HEK293 (cell line): ENCODE data around the gene KIR2DL4.
"Not testable (repeated sequence)": the region's sequence is repeated elsewhere in the genome, so short reads cannot be mapped to it uniquely, and the experiment has no call there.

ENCODE experiments used
- IKZF3 ChIP-seq: fragments of 450-650 bp; IDR thresholded peaks from 2 replicates; pipeline ENCODE4 v1.5.0; 2018; ENCODE audit warnings: missing biosample characterization, mild to moderate bottlenecking, missing genetic modification characterization, moderate library complexity
- SP2 ChIP-seq: fragments of 450-650 bp; formaldehyde crosslinking; IDR thresholded peaks from 2 replicates; pipeline ENCODE4 v1.5.1; 2016; ENCODE audit warnings: missing biosample characterization, missing genetic modification characterization
- ZBTB1 ChIP-seq: fragments of 450-650 bp; formaldehyde crosslinking; IDR thresholded peaks from 2 replicates; pipeline ENCODE4 v1.5.1; 2016; ENCODE audit warnings: missing biosample characterization, missing genetic modification characterization
- ZBTB8A ChIP-seq: fragments of 450-650 bp; formaldehyde crosslinking; IDR thresholded peaks from 2 replicates; pipeline ENCODE4 v1.5.1; 2016; ENCODE audit warnings: missing biosample characterization, missing genetic modification characterization
- ZNF354C ChIP-seq: fragments of 450-650 bp; formaldehyde crosslinking; IDR thresholded peaks from 2 replicates; pipeline ENCODE4 v1.5.1; 2016; ENCODE audit warnings: missing biosample characterization, missing genetic modification characterization, low read depth, borderline replicate concordance
- ZNF76 ChIP-seq: fragments of 450-650 bp; formaldehyde crosslinking; IDR thresholded peaks from 2 replicates; pipeline ENCODE4; 2016; ENCODE audit warnings: low read depth, missing biosample characterization, missing genetic modification characterization, borderline replicate concordance
- TF ChIP-seq, protein P1 (sequence below): fragments of 450-650 bp; formaldehyde crosslinking; IDR thresholded peaks from 2 replicates; pipeline ENCODE4 v1.5.1; 2016; ENCODE audit warnings: missing biosample characterization, missing genetic modification characterization
- TF ChIP-seq, protein P2 (sequence below): fragments of 450-650 bp; formaldehyde crosslinking; IDR thresholded peaks from 2 replicates; pipeline ENCODE4 v1.5.1; 2016; ENCODE audit warnings: missing biosample characterization, missing genetic modification characterization
- TF ChIP-seq, protein P3 (sequence below): fragments of 450-650 bp; formaldehyde crosslinking; IDR thresholded peaks from 2 replicates; pipeline ENCODE4 v1.5.1; 2016; ENCODE audit warnings: missing biosample characterization, missing genetic modification characterization
- TF ChIP-seq, protein P4 (sequence below): fragments of 450-650 bp; formaldehyde crosslinking; IDR thresholded peaks from 2 replicates; pipeline ENCODE4 v1.5.1; 2017; ENCODE audit warnings: missing biosample characterization, missing genetic modification characterization
- TF ChIP-seq, protein P5 (sequence below): fragments of 450-650 bp; formaldehyde crosslinking; IDR thresholded peaks from 2 replicates; pipeline ENCODE4 v1.5.1; 2016; ENCODE audit warnings: missing biosample characterization, missing genetic modification characterization

DNA sequence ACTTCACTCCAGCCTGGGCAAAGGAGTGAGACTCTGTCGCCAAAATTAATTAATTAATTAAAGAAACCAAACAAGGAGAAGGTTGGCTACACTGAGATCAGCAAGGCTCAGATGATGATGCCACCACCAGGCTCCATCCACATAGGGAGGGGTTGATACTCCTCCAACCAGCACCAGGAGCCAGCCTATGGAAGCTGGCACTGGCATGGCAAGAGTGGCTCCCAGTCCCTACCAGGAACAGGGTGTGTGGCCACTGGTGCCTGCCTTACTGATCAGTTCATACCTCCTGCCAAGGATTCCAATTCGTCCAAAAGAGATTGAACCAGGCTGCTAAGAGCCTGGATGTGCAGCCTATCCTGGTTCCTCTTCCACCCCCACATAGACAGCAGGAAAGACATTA is 30.7 kb upstream of the KIR2DL4 start:
- TF ChIP-seq, protein P1, sequence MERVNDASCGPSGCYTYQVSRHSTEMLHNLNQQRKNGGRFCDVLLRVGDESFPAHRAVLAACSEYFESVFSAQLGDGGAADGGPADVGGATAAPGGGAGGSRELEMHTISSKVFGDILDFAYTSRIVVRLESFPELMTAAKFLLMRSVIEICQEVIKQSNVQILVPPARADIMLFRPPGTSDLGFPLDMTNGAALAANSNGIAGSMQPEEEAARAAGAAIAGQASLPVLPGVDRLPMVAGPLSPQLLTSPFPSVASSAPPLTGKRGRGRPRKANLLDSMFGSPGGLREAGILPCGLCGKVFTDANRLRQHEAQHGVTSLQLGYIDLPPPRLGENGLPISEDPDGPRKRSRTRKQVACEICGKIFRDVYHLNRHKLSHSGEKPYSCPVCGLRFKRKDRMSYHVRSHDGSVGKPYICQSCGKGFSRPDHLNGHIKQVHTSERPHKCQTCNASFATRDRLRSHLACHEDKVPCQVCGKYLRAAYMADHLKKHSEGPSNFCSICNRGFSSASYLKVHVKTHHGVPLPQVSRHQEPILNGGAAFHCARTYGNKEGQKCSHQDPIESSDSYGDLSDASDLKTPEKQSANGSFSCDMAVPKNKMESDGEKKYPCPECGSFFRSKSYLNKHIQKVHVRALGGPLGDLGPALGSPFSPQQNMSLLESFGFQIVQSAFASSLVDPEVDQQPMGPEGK (tag by site-specific recombination): not testable (repeated sequence)
- TF ChIP-seq, protein P2, sequence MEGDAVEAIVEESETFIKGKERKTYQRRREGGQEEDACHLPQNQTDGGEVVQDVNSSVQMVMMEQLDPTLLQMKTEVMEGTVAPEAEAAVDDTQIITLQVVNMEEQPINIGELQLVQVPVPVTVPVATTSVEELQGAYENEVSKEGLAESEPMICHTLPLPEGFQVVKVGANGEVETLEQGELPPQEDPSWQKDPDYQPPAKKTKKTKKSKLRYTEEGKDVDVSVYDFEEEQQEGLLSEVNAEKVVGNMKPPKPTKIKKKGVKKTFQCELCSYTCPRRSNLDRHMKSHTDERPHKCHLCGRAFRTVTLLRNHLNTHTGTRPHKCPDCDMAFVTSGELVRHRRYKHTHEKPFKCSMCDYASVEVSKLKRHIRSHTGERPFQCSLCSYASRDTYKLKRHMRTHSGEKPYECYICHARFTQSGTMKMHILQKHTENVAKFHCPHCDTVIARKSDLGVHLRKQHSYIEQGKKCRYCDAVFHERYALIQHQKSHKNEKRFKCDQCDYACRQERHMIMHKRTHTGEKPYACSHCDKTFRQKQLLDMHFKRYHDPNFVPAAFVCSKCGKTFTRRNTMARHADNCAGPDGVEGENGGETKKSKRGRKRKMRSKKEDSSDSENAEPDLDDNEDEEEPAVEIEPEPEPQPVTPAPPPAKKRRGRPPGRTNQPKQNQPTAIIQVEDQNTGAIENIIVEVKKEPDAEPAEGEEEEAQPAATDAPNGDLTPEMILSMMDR (tag by site-specific recombination): not testable (repeated sequence)
- TF ChIP-seq IKZF3 (tag by site-specific recombination); ZBTB1 (tag by site-specific recombination); ZNF76 (tag by site-specific recombination); ZNF354C (tag by site-specific recombination); ZBTB8A (tag by site-specific recombination); SP2: not testable (repeated sequence)
- TF ChIP-seq, protein P3, sequence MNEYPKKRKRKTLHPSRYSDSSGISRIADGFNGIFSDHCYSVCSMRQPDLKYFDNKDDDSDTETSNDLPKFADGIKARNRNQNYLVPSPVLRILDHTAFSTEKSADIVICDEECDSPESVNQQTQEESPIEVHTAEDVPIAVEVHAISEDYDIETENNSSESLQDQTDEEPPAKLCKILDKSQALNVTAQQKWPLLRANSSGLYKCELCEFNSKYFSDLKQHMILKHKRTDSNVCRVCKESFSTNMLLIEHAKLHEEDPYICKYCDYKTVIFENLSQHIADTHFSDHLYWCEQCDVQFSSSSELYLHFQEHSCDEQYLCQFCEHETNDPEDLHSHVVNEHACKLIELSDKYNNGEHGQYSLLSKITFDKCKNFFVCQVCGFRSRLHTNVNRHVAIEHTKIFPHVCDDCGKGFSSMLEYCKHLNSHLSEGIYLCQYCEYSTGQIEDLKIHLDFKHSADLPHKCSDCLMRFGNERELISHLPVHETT: not testable (repeated sequence)
- TF ChIP-seq, protein P4, sequence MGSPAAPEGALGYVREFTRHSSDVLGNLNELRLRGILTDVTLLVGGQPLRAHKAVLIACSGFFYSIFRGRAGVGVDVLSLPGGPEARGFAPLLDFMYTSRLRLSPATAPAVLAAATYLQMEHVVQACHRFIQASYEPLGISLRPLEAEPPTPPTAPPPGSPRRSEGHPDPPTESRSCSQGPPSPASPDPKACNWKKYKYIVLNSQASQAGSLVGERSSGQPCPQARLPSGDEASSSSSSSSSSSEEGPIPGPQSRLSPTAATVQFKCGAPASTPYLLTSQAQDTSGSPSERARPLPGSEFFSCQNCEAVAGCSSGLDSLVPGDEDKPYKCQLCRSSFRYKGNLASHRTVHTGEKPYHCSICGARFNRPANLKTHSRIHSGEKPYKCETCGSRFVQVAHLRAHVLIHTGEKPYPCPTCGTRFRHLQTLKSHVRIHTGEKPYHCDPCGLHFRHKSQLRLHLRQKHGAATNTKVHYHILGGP (tag by site-specific recombination): not testable (repeated sequence)
- TF ChIP-seq, protein P5, sequence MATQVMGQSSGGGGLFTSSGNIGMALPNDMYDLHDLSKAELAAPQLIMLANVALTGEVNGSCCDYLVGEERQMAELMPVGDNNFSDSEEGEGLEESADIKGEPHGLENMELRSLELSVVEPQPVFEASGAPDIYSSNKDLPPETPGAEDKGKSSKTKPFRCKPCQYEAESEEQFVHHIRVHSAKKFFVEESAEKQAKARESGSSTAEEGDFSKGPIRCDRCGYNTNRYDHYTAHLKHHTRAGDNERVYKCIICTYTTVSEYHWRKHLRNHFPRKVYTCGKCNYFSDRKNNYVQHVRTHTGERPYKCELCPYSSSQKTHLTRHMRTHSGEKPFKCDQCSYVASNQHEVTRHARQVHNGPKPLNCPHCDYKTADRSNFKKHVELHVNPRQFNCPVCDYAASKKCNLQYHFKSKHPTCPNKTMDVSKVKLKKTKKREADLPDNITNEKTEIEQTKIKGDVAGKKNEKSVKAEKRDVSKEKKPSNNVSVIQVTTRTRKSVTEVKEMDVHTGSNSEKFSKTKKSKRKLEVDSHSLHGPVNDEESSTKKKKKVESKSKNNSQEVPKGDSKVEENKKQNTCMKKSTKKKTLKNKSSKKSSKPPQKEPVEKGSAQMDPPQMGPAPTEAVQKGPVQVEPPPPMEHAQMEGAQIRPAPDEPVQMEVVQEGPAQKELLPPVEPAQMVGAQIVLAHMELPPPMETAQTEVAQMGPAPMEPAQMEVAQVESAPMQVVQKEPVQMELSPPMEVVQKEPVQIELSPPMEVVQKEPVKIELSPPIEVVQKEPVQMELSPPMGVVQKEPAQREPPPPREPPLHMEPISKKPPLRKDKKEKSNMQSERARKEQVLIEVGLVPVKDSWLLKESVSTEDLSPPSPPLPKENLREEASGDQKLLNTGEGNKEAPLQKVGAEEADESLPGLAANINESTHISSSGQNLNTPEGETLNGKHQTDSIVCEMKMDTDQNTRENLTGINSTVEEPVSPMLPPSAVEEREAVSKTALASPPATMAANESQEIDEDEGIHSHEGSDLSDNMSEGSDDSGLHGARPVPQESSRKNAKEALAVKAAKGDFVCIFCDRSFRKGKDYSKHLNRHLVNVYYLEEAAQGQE: not testable (repeated sequence)
